Endothelial cell of umbilical vein (primary cell): Measurements from ENCODE around the gene TASOR.

Experiments used
- EZH2 ChIP-seq: IDR thresholded peaks from 2 replicates; pipeline ENCODE4 v1.6.1; 2012; ENCODE audit warnings: borderline replicate concordance, low read depth, mild to moderate bottlenecking, moderate library complexity, low read length, inconsistent platforms; ENCODE audit not compliant: severe bottlenecking
- FOS ChIP-seq: IDR thresholded peaks from 2 replicates; pipeline ENCODE4 v1.6.1; 2011; ENCODE audit warnings: mild to moderate bottlenecking, low read length, moderate library complexity, borderline replicate concordance; ENCODE audit not compliant: insufficient read depth
- GATA2 ChIP-seq: IDR thresholded peaks from 2 replicates; pipeline ENCODE4 v1.7.0; 2011; ENCODE audit warnings: low read depth, mild to moderate bottlenecking, moderate library complexity, mixed read lengths, low read length; ENCODE audit not compliant: insufficient read length, insufficient read depth
- MAX ChIP-seq: IDR thresholded peaks from 2 replicates; pipeline ENCODE4 v1.6.1; 2011; ENCODE audit not compliant: insufficient read depth, insufficient read length
- MYC ChIP-seq: IDR thresholded peaks from one replicate; pipeline ENCODE4 v1.6.1; 2011; ENCODE audit warnings: mild to moderate bottlenecking, low read depth, low read length
- POLR2A ChIP-seq: IDR thresholded peaks from 2 replicates; pipeline ENCODE4 v1.6.1; 2012; ENCODE audit warnings: low read depth, mild to moderate bottlenecking, control low read depth, low read length
- POLR2AphosphoS5 ChIP-seq: IDR thresholded peaks from 2 replicates; pipeline ENCODE4 v1.6.1; 2012; ENCODE audit warnings: low read depth, mild to moderate bottlenecking, control low read depth, low read length, moderate library complexity; ENCODE audit not compliant: insufficient read depth
- TF ChIP-seq, protein P1 (sequence below), 2 donors: IDR thresholded peaks; 1 replicate in 1 of 2; 2 replicates in 1 of 2; pipeline ENCODE4 v1.5.1; 2011; ENCODE audit warnings: low read length in 2 of 2, mild to moderate bottlenecking in 2 of 2, moderate library complexity in 2 of 2, control low read depth in 1 of 2, inconsistent platforms in 1 of 2, low read depth in 1 of 2; ENCODE audit not compliant: insufficient read depth in 1 of 2; ENCODE audit errors: extremely low read depth in 1 of 2

DNA sequence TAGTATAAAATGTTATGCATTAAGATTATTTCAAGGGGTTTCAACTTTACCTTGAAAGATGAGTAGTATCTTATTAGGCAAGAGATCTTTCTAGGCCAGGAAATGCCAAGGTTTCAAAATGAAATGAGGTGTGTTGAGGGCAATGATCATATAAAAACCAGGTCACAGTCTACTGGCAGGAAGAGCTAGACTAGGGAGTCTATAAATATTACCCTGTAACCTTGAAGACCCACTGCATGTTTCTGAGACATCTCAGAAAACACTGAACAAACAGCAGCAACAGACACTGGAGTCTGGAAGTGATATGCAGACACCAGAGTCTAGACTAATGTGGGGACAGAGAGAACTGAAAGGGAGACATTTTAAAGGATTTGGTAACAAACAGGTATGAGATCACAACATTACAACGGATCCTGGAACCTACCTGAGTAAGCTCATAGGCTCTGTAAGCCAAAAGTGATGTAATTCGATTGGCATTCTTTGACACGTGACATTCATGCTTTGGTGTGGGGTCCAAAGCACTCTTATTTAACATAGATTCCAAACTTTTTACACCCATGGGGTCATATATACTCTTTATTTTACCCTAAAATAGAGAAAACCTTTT lies 15.0 kb downstream of the TASOR start:
- TF ChIP-seq, protein P1, sequence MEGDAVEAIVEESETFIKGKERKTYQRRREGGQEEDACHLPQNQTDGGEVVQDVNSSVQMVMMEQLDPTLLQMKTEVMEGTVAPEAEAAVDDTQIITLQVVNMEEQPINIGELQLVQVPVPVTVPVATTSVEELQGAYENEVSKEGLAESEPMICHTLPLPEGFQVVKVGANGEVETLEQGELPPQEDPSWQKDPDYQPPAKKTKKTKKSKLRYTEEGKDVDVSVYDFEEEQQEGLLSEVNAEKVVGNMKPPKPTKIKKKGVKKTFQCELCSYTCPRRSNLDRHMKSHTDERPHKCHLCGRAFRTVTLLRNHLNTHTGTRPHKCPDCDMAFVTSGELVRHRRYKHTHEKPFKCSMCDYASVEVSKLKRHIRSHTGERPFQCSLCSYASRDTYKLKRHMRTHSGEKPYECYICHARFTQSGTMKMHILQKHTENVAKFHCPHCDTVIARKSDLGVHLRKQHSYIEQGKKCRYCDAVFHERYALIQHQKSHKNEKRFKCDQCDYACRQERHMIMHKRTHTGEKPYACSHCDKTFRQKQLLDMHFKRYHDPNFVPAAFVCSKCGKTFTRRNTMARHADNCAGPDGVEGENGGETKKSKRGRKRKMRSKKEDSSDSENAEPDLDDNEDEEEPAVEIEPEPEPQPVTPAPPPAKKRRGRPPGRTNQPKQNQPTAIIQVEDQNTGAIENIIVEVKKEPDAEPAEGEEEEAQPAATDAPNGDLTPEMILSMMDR (IDR thresholded peaks at IDR 0.05; ENCODE audit: extremely low read depth in 1 of 2, insufficient read depth in 1 of 2, low read depth in 1 of 2, low read length in 2 of 2) = no peak
- TF ChIP-seq POLR2AphosphoS5 (no peak), POLR2A (no peak), EZH2 (no peak), FOS (no peak), GATA2 (no peak), MAX (no peak), MYC (no peak)
